SK-N-SH (cell line): ENCODE measurements around the gene SLC8A1. TPM values are rescaled to one million over a fixed set of nuclear protein-coding genes. Genes with fewer than 3 reads are reported as not detected.

Source experiments
- CTCF ChIA-PET: fragments of 300-600, 350-600 bp; formaldehyde crosslinking; extraction: SDS; loops from one replicate; lab custom pipeline; 2021; lab: Yijun Ruan, JAX
- POLR2A ChIA-PET: fragments of 350-600 bp; sonication (Branson Sonifier 250); formaldehyde crosslinking; extraction: SDS; loops from one replicate; lab custom pipeline; 2020; ENCODE audit warnings: antibody characterized with exemption, inconsistent platforms; lab: Yijun Ruan, JAX
- DNase-seq: peaks from one replicate; pipeline ENCODE4 v3.0.0; 2012
- H2AFZ ChIP-seq: fragments of 200-600 bp; sonication (generic); 2 replicates; pipeline ENCODE4 v1.8.1; 2016; ENCODE audit warnings: antibody characterized with exemption, mild to moderate bottlenecking, low read depth
- H3F3A ChIP-seq: fragments of 200-600 bp; sonication (generic); replicated peaks from 2 replicates; pipeline ENCODE3; 2016; ENCODE audit warnings: antibody characterized with exemption, mild to moderate bottlenecking; ENCODE audit not compliant: insufficient read depth
- H3K27ac ChIP-seq, 2 experiments: fragments of 200-500 bp in 1 of 2; fragments of 200-600 bp in 1 of 2; sonication (Bioruptor generic) in 1 of 2; sonication (generic), shearing (Covaris generic) in 1 of 2; 2 replicates each; pipeline versions ENCODE4 v1.5.1 to v1.6.1; 2014 to 2016; ENCODE audit warnings: low read depth in 2 of 2, inconsistent platforms in 1 of 2, low read length in 1 of 2, mild to moderate bottlenecking in 1 of 2, mixed read lengths in 1 of 2
- H3K27me3 ChIP-seq: fragments of 200-600 bp; sonication (generic), shearing (Covaris generic); 2 replicates; pipeline ENCODE4 v1.6.1; 2016; ENCODE audit warnings: mixed run types; ENCODE audit not compliant: insufficient read depth
- H3K36me3 ChIP-seq, 2 experiments: fragments of 200-500 bp in 1 of 2; fragments of 200-600 bp in 1 of 2; sonication (Bioruptor generic) in 1 of 2; sonication (generic) in 1 of 2; replicated peaks in 1 of 2; 2 replicates each; pipeline versions ENCODE3 to v1.5.1; 2014 to 2016; ENCODE audit warnings: low read length in 1 of 2, mild to moderate bottlenecking in 1 of 2; ENCODE audit not compliant: insufficient read depth in 2 of 2, control insufficient read depth in 1 of 2
- H3K4me1 ChIP-seq, 2 experiments: fragments of 200-500 bp in 1 of 2; fragments of 200-600 bp in 1 of 2; sonication (Bioruptor generic) in 1 of 2; sonication (generic), shearing (Covaris generic) in 1 of 2; 2 replicates each; pipeline versions ENCODE4 v1.5.1 to v1.6.1; 2014 to 2016; ENCODE audit warnings: low read depth in 1 of 2, low read length in 1 of 2, mixed run types in 1 of 2; ENCODE audit not compliant: insufficient read depth in 2 of 2, control insufficient read depth in 1 of 2
- H3K4me2 ChIP-seq: fragments of 200-600 bp; sonication (generic), shearing (Covaris generic); 2 replicates; pipeline ENCODE4 v1.6.1; 2017; ENCODE audit warnings: mixed run types
- H3K4me3 ChIP-seq, 2 experiments: fragments of 200-500 bp in 1 of 2; fragments of 200-600 bp in 1 of 2; sonication (Bioruptor generic) in 1 of 2; sonication (generic), shearing (Covaris generic) in 1 of 2; 2 replicates each; pipeline versions ENCODE4 v1.5.1 to v1.8.1; 2014 to 2016; ENCODE audit warnings: low read depth in 2 of 2, inconsistent platforms in 1 of 2, low read length in 1 of 2, mild to moderate bottlenecking in 1 of 2, mixed read lengths in 1 of 2, moderate library complexity in 1 of 2
- H3K79me2 ChIP-seq: fragments of 200-600 bp; sonication (generic); 2 replicates; pipeline ENCODE4 v1.8.1; 2017; ENCODE audit warnings: mild to moderate bottlenecking; ENCODE audit not compliant: insufficient read depth
- H3K9ac ChIP-seq: fragments of 200-600 bp; sonication (generic); 2 replicates; pipeline ENCODE4 v1.6.1; 2017; ENCODE audit warnings: mixed run types
- H3K9me2 ChIP-seq: fragments of 200-600 bp; sonication (generic); 2 replicates; pipeline ENCODE4 v1.6.1; 2017; ENCODE audit warnings: mixed run types
- H3K9me3 ChIP-seq: fragments of 200-600 bp; sonication (generic); 2 replicates; pipeline ENCODE4 v1.6.1; 2017; ENCODE audit warnings: mixed run types, mild to moderate bottlenecking, moderate library complexity
- H4K20me1 ChIP-seq: fragments of 200-600 bp; sonication (generic); 2 replicates; pipeline ENCODE4 v1.6.1; 2017; ENCODE audit warnings: mild to moderate bottlenecking, mixed run types; ENCODE audit not compliant: insufficient read depth
- ELF1 ChIP-seq: IDR thresholded peaks from 2 replicates; pipeline ENCODE4 v1.4.0; 2012
- EP300 ChIP-seq, 2 experiments: IDR thresholded peaks; 2 replicates each; pipeline versions ENCODE4 v1.4.0 to v1.6.1; 2012; ENCODE audit warnings: borderline replicate concordance in 1 of 2, low read depth in 1 of 2, low read length in 1 of 2
- FOXM1 ChIP-seq: IDR thresholded peaks from 2 replicates; pipeline ENCODE4 v1.4.0; 2012; ENCODE audit warnings: low read depth, mild to moderate bottlenecking
- GABPA ChIP-seq: IDR thresholded peaks from 2 replicates; pipeline ENCODE4 v1.4.0; 2012; ENCODE audit warnings: low read depth, mild to moderate bottlenecking
- GATA2 ChIP-seq: sonication (generic); formaldehyde crosslinking; IDR thresholded peaks from 2 replicates; pipeline ENCODE4 v1.5.0; 2020; ENCODE audit warnings: mild to moderate bottlenecking, missing genetic modification reagents
- JUND ChIP-seq: IDR thresholded peaks from 2 replicates; pipeline ENCODE4 v1.4.0; 2012
- MAX ChIP-seq: IDR thresholded peaks from 2 replicates; pipeline ENCODE4 v1.4.0; 2012; ENCODE audit warnings: low read depth
- NFIC ChIP-seq: IDR thresholded peaks from 2 replicates; pipeline ENCODE4 v1.4.0; 2012; ENCODE audit warnings: borderline replicate concordance
- POLR2AphosphoS5 ChIP-seq: IDR thresholded peaks from 2 replicates; pipeline ENCODE4 v1.6.1; 2012; ENCODE audit warnings: low read depth, low read length
- RCOR1 ChIP-seq: fragments of 150-350 bp; IDR thresholded peaks from 2 replicates; pipeline ENCODE4 v1.6.1; 2017; ENCODE audit warnings: antibody characterized with exemption, low read length
- REST ChIP-seq: IDR thresholded peaks from 2 replicates; pipeline ENCODE4 v1.6.1; 2012; ENCODE audit warnings: mild to moderate bottlenecking, low read depth, low read length, moderate library complexity
- RFX5 ChIP-seq: IDR thresholded peaks from 2 replicates; pipeline ENCODE4 v1.6.1; 2012; ENCODE audit warnings: mild to moderate bottlenecking, improper control_type of control experiment, low read length
- SMC3 ChIP-seq: IDR thresholded peaks from 2 replicates; pipeline ENCODE4 v1.6.1; 2012; ENCODE audit warnings: low read depth, low read length, improper control_type of control experiment
- TEAD4 ChIP-seq: IDR thresholded peaks from 2 replicates; pipeline ENCODE4 v1.4.0; 2012; ENCODE audit warnings: mild to moderate bottlenecking, borderline replicate concordance; ENCODE audit not compliant: insufficient read depth
- USF2 ChIP-seq: fragments of 150-350 bp; IDR thresholded peaks from 2 replicates; pipeline ENCODE4 v1.6.1; 2017; ENCODE audit warnings: antibody characterized with exemption, low read length, low read depth, borderline replicate concordance
- YY1 ChIP-seq: IDR thresholded peaks from 2 replicates; pipeline ENCODE4 v1.4.0; 2012; ENCODE audit warnings: low read depth, mild to moderate bottlenecking
- WGBS: methylation state at CpG from one replicate; pipeline ENCODE4 v1.1.6; 2017; ENCODE audit warnings: low lambda C conversion rate; 5-methylcytosine and 5-hydroxymethylcytosine counted together
- polyA plus RNA-seq, 3 experiments: library from polyadenylated mRNA; depleted of rRNA; stranded (reverse); fragments of >200 nt; gene quantifications; 2 replicates each; pipeline ENCODE4 v1.2.3, GENCODE V29; 2012

Gene SLC8A1
- polyA plus RNA-seq, 1 of the 3 experiments (the other 2 are of a cell fraction): 3.2 TPM

GRCh38 chr2:40261042-40261441 lies 190.8 kb downstream of the SLC8A1 start (continued):
- no peak for TF ChIP-seq MAX
- no peak for TF ChIP-seq NFIC
- TF ChIP-seq GATA2: no peak

GRCh38 chr2:40260437-40260836 lies 191.5 kb downstream of the SLC8A1 start:
- Histone ChIP-seq H4K20me1 (no peaks in the 10 kb centered on the region), H3K4me3 (no peak overlapping the region), H3K27ac (no peak overlapping the region), H3K36me3 (no peaks in the 10 kb centered on the region), H2AFZ (no peak overlapping the region), H3K9me2 (no peaks in the 10 kb centered on the region), H3K9me3 (no peaks in the 10 kb centered on the region), H3F3A (no peaks in the 10 kb centered on the region), H3K4me2 (no peak overlapping the region), H3K79me2 (no peaks in the 10 kb centered on the region), H3K4me1 (peaks cover 0 to 6% of the 10 kb centered on the region in 2 experiments; a peak in 2 of 4 replicates), H3K27me3 (no peaks in the 10 kb centered on the region), H3K9ac (no peak overlapping the region)
- TF ChIP-seq RFX5: no peak
- POLR2A ChIA-PET: no interaction called here
- WGBS: 70% methylated on average over 2 of the region's 2 CpGs
- DNase-seq: no peak
- CTCF ChIA-PET: interaction anchor here (0.6 to 2.1 kb wide), 2 partner anchors 12 to 361 kb away, joined by 4 to 7 read pairs; no protein-coding TSS in a partner anchor

- CTCF ChIA-PET: no interaction called here
- Histone ChIP-seq H3K9me3 (no peaks in the 10 kb centered on the region), H4K20me1 (no peaks in the 10 kb centered on the region), H3K9me2 (no peaks in the 10 kb centered on the region), H3K79me2 (no peaks in the 10 kb centered on the region), H3F3A (no peaks in the 10 kb centered on the region), H2AFZ (no peak overlapping the region), H3K27ac (no peak overlapping the region), H3K4me3 (no peak overlapping the region), H3K4me2 (no peak overlapping the region), H3K36me3 (no peaks in the 10 kb centered on the region), H3K9ac (no peak overlapping the region), H3K4me1 (peaks cover 0 to 6% of the 10 kb centered on the region in 2 experiments; a peak in 2 of 4 replicates), H3K27me3 (no peaks in the 10 kb centered on the region)
- 77% methylated on average over 1 of the region's 1 CpG for WGBS
- POLR2A ChIA-PET: no interaction called here
- TF ChIP-seq GATA2: no peak
- no peak for TF ChIP-seq TEAD4
- TF ChIP-seq POLR2AphosphoS5: no peak
- no peak for DNase-seq
Observed at GRCh38 chr2:40259900-40260299, 192.0 kb downstream of the SLC8A1 start.

GRCh38 chr2:40258135-40258457 lies 193.8 kb downstream of the SLC8A1 start:
- ChIA-PET POLR2A (no interaction called here), CTCF (no interaction called here)
- WGBS: 65% methylated on average over 4 of the region's 4 CpGs
- TF ChIP-seq REST: no peak
- no peak for TF ChIP-seq RCOR1
- no peak for TF ChIP-seq NFIC
- no peak for TF ChIP-seq GABPA
- TF ChIP-seq SMC3: no peak
- no peak for TF ChIP-seq POLR2AphosphoS5
- no peak for TF ChIP-seq EP300 (IDR thresholded peaks at IDR 0.05; ENCODE audit: borderline replicate concordance in 1 of 2, low read depth in 1 of 2, low read length in 1 of 2)
- no peak for TF ChIP-seq ELF1
- no peak for TF ChIP-seq FOXM1
- no peak for TF ChIP-seq TEAD4
- no peak for TF ChIP-seq YY1
- no peak for TF ChIP-seq RFX5
- TF ChIP-seq JUND: no peak
- no peak for TF ChIP-seq GATA2
- no peak for TF ChIP-seq USF2

More at GRCh38 chr2:40258135-40258457, 193.8 kb downstream of the SLC8A1 start:
- DNase-seq: no peak
- H3K4me1 ChIP-seq: peaks cover 0 to 6% of the 10 kb centered on the region in 2 experiments; a peak in 2 of 4 replicates
- H3K79me2 ChIP-seq: no peaks in the 10 kb centered on the region
- no peaks in the 10 kb centered on the region for H3K36me3 ChIP-seq
- no peaks in the 10 kb centered on the region for H3K9me3 ChIP-seq
- H3K4me3 ChIP-seq: no peak overlapping the region
- H3K4me2 ChIP-seq: no peak overlapping the region
- no peak overlapping the region for H2AFZ ChIP-seq
- H3K27me3 ChIP-seq: no peaks in the 10 kb centered on the region
- no peaks in the 10 kb centered on the region for H3F3A ChIP-seq
- H3K9me2 ChIP-seq: no peaks in the 10 kb centered on the region
- H3K27ac ChIP-seq: no peak overlapping the region
- no peak overlapping the region for H3K9ac ChIP-seq
- H4K20me1 ChIP-seq: no peaks in the 10 kb centered on the region
